Neural cell (in vitro differentiated cells): ENCODE results near the gene RGL1. TPM values are rescaled to one million over a fixed set of nuclear protein-coding genes. Genes with fewer than 3 reads are reported as not detected.

Experiments
- H2AFZ ChIP-seq: fragments of 200-600, 300-800 bp; sonication (generic), shearing (Covaris generic); 2 replicates; pipeline ENCODE4 v1.6.0; 2014; ENCODE audit warnings: low read depth, mild to moderate bottlenecking, antibody characterized with exemption, low read length, moderate library complexity
- H3F3A ChIP-seq: fragments of 200-600 bp; shearing (Covaris generic); 2 replicates; pipeline ENCODE4 v1.6.1; 2016; ENCODE audit warnings: mild to moderate bottlenecking, moderate library complexity, mixed read lengths, antibody characterized with exemption, low read length; ENCODE audit not compliant: insufficient read depth, poor library complexity, severe bottlenecking
- H3K27ac ChIP-seq: fragments of 200-600, 300-800 bp; sonication (generic), shearing (Covaris generic); 2 replicates; pipeline ENCODE4 v1.5.1; 2014; ENCODE audit warnings: mild to moderate bottlenecking, low read length, moderate library complexity
- H3K27me3 ChIP-seq: fragments of 300-800, 200-600 bp; sonication (generic), shearing (Covaris generic); 2 replicates; pipeline ENCODE4 v1.6.0; 2014; ENCODE audit warnings: mild to moderate bottlenecking, low read depth, low read length, moderate library complexity; ENCODE audit not compliant: insufficient read depth
- H3K36me3 ChIP-seq: fragments of 300-800, 200-600 bp; sonication (generic), shearing (Covaris generic); 2 replicates; pipeline ENCODE4 v1.5.1; 2014; ENCODE audit warnings: mild to moderate bottlenecking, antibody characterized with exemption, low read length, moderate library complexity; ENCODE audit not compliant: insufficient read depth
- H3K4me2 ChIP-seq: fragments of 300-800, 200-600 bp; sonication (generic), shearing (Covaris generic); 2 replicates; pipeline ENCODE4 v1.6.0; 2014; ENCODE audit warnings: mild to moderate bottlenecking, low read length
- H3K4me3 ChIP-seq: fragments of 300-800, 200-600 bp; sonication (generic), shearing (Covaris generic); 2 replicates; pipeline ENCODE4 v1.5.1; 2014; ENCODE audit warnings: mild to moderate bottlenecking, low read length, moderate library complexity
- H3K79me2 ChIP-seq: fragments of 200-600 bp; shearing (Covaris generic); replicated peaks from 2 replicates; pipeline ENCODE4 v1.6.0; 2014; ENCODE audit warnings: mild to moderate bottlenecking, low read length, moderate library complexity; ENCODE audit not compliant: insufficient read depth
- H3K9ac ChIP-seq: fragments of 300-800, 200-600 bp; sonication (generic), shearing (Covaris generic); 2 replicates; pipeline ENCODE4 v1.6.1; 2016; ENCODE audit warnings: mild to moderate bottlenecking, low read length, mixed read lengths
- H3K9me2 ChIP-seq: fragments of 200-600 bp; shearing (Covaris generic); 2 replicates; pipeline ENCODE4 v1.6.1; 2016; ENCODE audit warnings: mild to moderate bottlenecking, low read length, mixed read lengths; ENCODE audit not compliant: insufficient read depth
- H3K9me3 ChIP-seq: fragments of 200-600, 300-800 bp; sonication (generic), shearing (Covaris generic); 2 replicates; pipeline ENCODE4 v1.6.1; 2016; ENCODE audit warnings: mild to moderate bottlenecking, mixed run types, low read length, moderate library complexity, mixed read lengths
- H4K20me1 ChIP-seq: fragments of 200-600 bp; shearing (Covaris generic); 2 replicates; pipeline ENCODE4 v1.6.1; 2016; ENCODE audit warnings: mild to moderate bottlenecking, mixed run types; ENCODE audit not compliant: insufficient read depth
- EP300 ChIP-seq: fragments of 450-650 bp; conservative IDR thresholded peaks from 2 replicates; pipeline ENCODE4 v1.6.1; 2014; ENCODE audit warnings: antibody characterized with exemption, mild to moderate bottlenecking, moderate library complexity; ENCODE audit not compliant: poor library complexity, severe bottlenecking
- EZH2 ChIP-seq: fragments of 200-600, 300-800 bp; shearing (Covaris generic), sonication (generic); IDR thresholded peaks from 2 replicates; pipeline ENCODE4 v1.6.1; 2014; ENCODE audit warnings: antibody characterized with exemption, low read length, borderline replicate concordance, mild to moderate bottlenecking; ENCODE audit not compliant: insufficient read depth, poor library complexity, severe bottlenecking
- MXI1 ChIP-seq: fragments of 450-650 bp; conservative IDR thresholded peaks from 2 replicates; pipeline ENCODE4 v1.6.1; 2014; ENCODE audit warnings: antibody characterized with exemption, mild to moderate bottlenecking; ENCODE audit not compliant: poor library complexity, severe bottlenecking
- POLR2AphosphoS5 ChIP-seq: IDR thresholded peaks from 2 replicates; pipeline ENCODE4 v1.6.1; 2012
- RAD21 ChIP-seq: fragments of 450-650 bp; conservative IDR thresholded peaks from 2 replicates; pipeline ENCODE4 v1.6.1; 2014; ENCODE audit warnings: antibody characterized with exemption, mild to moderate bottlenecking, moderate library complexity
- SMC3 ChIP-seq: fragments of 450-650 bp; conservative IDR thresholded peaks from 2 replicates; pipeline ENCODE4 v1.6.1; 2014; ENCODE audit warnings: antibody characterized with exemption, mild to moderate bottlenecking, moderate library complexity; ENCODE audit not compliant: poor library complexity
- TAF1 ChIP-seq: IDR thresholded peaks from 2 replicates; pipeline ENCODE4 v1.6.1; 2012; ENCODE audit warnings: low read depth
- polyA plus RNA-seq: library from polyadenylated mRNA; depleted of rRNA; stranded (reverse); fragments of >200 nt; gene quantifications from 2 replicates; pipeline ENCODE4 v1.2.3, GENCODE V29; 2014
- TF ChIP-seq, protein P1 (sequence below): fragments of 450-650 bp; IDR thresholded peaks from 2 replicates; pipeline ENCODE4 v1.5.1; 2014; ENCODE audit warnings: antibody characterized with exemption, mild to moderate bottlenecking, moderate library complexity; ENCODE audit not compliant: poor library complexity, severe bottlenecking
- TF ChIP-seq, protein P2 (sequence below): IDR thresholded peaks from 2 replicates; pipeline ENCODE4 v1.6.1; 2012; ENCODE audit warnings: borderline replicate concordance

RGL1 gene
- polyA plus RNA-seq, 1 donor from 2014 or later: 14.7 TPM

DNA sequence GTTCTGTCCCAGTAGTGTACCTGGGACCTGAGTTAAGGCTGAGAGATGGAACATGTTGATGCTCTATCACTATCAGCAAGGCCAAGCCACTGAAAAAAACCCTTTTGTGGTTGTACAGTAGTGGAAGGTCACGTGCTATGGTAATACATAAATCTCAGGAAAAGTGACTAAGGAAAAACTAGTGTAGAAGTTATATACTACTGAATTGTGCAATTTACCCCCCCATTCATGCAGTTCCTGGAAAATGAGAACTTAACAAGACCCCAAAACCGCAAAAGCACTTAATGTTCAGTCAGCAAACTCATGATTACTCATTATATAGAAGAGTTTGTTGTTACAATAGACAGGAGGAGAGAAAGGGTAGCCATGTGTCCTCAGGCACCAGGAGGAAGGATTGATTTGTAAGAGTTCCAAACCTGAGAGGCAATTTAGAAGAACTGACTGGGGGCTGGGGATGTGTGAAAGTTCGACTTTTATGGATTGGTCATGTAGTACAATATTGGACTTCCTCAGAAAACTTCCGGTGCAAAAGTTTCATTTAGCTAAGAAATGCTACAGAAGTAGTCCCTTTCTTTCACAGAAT lies 91.6 kb downstream of the RGL1 start:
- H3K27ac ChIP-seq: no peak overlapping the region
- no peaks in the 10 kb centered on the region for H3K79me2 ChIP-seq
- no peak overlapping the region for H3K4me2 ChIP-seq
- no peak overlapping the region for H3K9ac ChIP-seq
- H4K20me1 ChIP-seq: no peaks in the 10 kb centered on the region
- H3K4me3 ChIP-seq: no peak overlapping the region
- no peaks in the 10 kb centered on the region for H3K9me3 ChIP-seq
- no peak overlapping the region for H2AFZ ChIP-seq
- H3K27me3 ChIP-seq: no peaks in the 10 kb centered on the region
- H3F3A ChIP-seq: no peaks in the 10 kb centered on the region
- no peaks in the 10 kb centered on the region for H3K9me2 ChIP-seq
- H3K36me3 ChIP-seq: no peaks in the 10 kb centered on the region
- TF ChIP-seq POLR2AphosphoS5 (no peak), EZH2 (no peak), MXI1 (no peak), SMC3 (no peak), EP300 (no peak), TAF1 (no peak), RAD21 (no peak)
- TF ChIP-seq, protein P1, sequence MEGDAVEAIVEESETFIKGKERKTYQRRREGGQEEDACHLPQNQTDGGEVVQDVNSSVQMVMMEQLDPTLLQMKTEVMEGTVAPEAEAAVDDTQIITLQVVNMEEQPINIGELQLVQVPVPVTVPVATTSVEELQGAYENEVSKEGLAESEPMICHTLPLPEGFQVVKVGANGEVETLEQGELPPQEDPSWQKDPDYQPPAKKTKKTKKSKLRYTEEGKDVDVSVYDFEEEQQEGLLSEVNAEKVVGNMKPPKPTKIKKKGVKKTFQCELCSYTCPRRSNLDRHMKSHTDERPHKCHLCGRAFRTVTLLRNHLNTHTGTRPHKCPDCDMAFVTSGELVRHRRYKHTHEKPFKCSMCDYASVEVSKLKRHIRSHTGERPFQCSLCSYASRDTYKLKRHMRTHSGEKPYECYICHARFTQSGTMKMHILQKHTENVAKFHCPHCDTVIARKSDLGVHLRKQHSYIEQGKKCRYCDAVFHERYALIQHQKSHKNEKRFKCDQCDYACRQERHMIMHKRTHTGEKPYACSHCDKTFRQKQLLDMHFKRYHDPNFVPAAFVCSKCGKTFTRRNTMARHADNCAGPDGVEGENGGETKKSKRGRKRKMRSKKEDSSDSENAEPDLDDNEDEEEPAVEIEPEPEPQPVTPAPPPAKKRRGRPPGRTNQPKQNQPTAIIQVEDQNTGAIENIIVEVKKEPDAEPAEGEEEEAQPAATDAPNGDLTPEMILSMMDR: no peak
- TF ChIP-seq, protein P2, sequence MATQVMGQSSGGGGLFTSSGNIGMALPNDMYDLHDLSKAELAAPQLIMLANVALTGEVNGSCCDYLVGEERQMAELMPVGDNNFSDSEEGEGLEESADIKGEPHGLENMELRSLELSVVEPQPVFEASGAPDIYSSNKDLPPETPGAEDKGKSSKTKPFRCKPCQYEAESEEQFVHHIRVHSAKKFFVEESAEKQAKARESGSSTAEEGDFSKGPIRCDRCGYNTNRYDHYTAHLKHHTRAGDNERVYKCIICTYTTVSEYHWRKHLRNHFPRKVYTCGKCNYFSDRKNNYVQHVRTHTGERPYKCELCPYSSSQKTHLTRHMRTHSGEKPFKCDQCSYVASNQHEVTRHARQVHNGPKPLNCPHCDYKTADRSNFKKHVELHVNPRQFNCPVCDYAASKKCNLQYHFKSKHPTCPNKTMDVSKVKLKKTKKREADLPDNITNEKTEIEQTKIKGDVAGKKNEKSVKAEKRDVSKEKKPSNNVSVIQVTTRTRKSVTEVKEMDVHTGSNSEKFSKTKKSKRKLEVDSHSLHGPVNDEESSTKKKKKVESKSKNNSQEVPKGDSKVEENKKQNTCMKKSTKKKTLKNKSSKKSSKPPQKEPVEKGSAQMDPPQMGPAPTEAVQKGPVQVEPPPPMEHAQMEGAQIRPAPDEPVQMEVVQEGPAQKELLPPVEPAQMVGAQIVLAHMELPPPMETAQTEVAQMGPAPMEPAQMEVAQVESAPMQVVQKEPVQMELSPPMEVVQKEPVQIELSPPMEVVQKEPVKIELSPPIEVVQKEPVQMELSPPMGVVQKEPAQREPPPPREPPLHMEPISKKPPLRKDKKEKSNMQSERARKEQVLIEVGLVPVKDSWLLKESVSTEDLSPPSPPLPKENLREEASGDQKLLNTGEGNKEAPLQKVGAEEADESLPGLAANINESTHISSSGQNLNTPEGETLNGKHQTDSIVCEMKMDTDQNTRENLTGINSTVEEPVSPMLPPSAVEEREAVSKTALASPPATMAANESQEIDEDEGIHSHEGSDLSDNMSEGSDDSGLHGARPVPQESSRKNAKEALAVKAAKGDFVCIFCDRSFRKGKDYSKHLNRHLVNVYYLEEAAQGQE: no peak

DNA sequence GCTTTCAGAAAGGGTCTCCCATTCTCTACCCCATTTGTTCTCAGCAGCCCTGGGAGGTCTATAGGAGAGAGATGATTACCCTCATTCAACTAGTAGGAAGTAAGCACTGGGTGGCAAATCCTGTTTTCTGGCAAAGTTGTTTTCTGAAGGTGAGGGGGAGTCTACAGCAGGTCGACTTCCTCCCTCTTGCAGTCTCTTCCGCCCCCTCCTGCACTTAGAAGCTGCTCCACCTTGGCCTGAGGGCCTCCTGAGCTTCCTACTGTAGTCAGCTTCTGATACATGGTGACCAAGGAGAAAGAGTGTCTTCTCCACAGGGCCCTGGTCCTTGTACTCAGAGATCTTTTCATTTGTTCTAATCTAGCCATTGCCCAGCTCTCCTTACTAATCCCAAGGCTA lies 93.1 kb downstream of the RGL1 start:
- no peaks in the 10 kb centered on the region for H3K9me2 ChIP-seq
- H3K4me3 ChIP-seq: no peak overlapping the region
- no peaks in the 10 kb centered on the region for H4K20me1 ChIP-seq
- no peaks in the 10 kb centered on the region for H3K27me3 ChIP-seq
- H3K4me2 ChIP-seq: no peak overlapping the region
- H3K79me2 ChIP-seq: no peaks in the 10 kb centered on the region
- no peaks in the 10 kb centered on the region for H3F3A ChIP-seq
- no peak overlapping the region for H2AFZ ChIP-seq
- TF ChIP-seq SMC3: no peak
- no peak for TF ChIP-seq TAF1
- TF ChIP-seq MXI1: no peak
- TF ChIP-seq, protein P2: no peak
- TF ChIP-seq EP300: no peak
- no peak for TF ChIP-seq POLR2AphosphoS5
- TF ChIP-seq, protein P1: no peak
- TF ChIP-seq RAD21: no peak
- TF ChIP-seq EZH2: no peak
- H3K9me3 ChIP-seq: no peaks in the 10 kb centered on the region
- no peaks in the 10 kb centered on the region for H3K36me3 ChIP-seq
- no peak overlapping the region for H3K27ac ChIP-seq
- no peak overlapping the region for H3K9ac ChIP-seq
